ENCODE measurements around the gene BORCS8.

The BORCS8 gene

DNA sequence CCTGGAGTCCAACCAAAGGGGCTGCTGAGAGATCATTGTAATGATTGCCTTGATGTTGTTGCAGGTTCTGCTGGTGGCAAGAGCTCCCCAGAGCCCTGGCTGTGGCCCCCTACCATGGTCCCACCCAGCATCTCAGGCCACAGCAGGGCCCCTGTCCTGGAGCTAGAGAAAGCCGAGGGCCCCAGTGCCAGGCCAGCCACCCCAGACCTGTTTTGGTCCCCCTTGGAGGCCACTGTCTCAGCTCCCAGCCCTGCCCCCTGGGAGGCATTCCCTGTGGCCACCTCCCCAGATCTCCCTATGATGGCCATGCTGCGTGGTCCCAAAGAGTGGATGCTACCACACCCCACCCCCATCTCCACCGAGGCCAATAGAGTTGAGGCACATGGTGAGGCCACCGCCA is 35.3 kb upstream of the BORCS8 start:
- no peaks in the 10 kb centered on the region for H3K9me3 ChIP-seq (ENCODE audit: severe bottlenecking)
- DNase-seq (ENCODE audit: low spot score), result no peak
- no peak for ATAC-seq (ENCODE audit: low read depth)
- peaks cover 7% of the 10 kb centered on the region for H3K27me3 ChIP-seq (ENCODE audit: insufficient read depth, poor library complexity, severe bottlenecking)
- no peak overlapping the region for H3K27ac ChIP-seq (ENCODE audit: poor library complexity, severe bottlenecking)
- no peak overlapping the region for H3K4me3 ChIP-seq (ENCODE audit: severe bottlenecking)
- H3K36me3 ChIP-seq (ENCODE audit: low read depth), result no peaks in the 10 kb centered on the region
- H3K4me1 ChIP-seq (ENCODE audit: insufficient read depth, poor library complexity, severe bottlenecking), result no peaks in the 10 kb centered on the region
- TF ChIP-seq, protein P1, sequence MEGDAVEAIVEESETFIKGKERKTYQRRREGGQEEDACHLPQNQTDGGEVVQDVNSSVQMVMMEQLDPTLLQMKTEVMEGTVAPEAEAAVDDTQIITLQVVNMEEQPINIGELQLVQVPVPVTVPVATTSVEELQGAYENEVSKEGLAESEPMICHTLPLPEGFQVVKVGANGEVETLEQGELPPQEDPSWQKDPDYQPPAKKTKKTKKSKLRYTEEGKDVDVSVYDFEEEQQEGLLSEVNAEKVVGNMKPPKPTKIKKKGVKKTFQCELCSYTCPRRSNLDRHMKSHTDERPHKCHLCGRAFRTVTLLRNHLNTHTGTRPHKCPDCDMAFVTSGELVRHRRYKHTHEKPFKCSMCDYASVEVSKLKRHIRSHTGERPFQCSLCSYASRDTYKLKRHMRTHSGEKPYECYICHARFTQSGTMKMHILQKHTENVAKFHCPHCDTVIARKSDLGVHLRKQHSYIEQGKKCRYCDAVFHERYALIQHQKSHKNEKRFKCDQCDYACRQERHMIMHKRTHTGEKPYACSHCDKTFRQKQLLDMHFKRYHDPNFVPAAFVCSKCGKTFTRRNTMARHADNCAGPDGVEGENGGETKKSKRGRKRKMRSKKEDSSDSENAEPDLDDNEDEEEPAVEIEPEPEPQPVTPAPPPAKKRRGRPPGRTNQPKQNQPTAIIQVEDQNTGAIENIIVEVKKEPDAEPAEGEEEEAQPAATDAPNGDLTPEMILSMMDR (IDR thresholded peaks at IDR 0.05; ENCODE audit: poor library complexity, severe bottlenecking), result no peak

DNA sequence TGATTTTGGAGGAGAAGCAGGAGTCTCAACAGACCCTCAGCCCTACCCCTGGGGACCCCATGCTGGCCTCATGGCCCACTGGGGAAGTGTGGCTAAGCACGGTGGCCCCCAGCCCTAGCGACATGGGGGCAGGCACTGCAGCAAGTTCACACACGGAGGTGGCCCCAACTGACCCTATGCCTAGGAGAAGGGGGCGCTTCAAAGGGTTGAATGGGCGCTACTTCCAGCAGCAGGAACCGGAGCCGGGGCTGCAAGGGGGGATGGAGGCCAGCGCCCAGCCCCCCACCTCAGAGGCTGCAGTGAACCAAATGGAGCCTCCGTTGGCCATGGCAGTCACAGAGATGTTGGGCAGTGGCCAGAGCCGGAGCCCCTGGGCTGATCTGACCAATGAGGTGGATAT is 34.7 kb upstream of the BORCS8 start:
- Histone ChIP-seq H3K27ac (ENCODE audit: poor library complexity, severe bottlenecking) (no peak overlapping the region), H3K9me3 (ENCODE audit: severe bottlenecking) (no peaks in the 10 kb centered on the region), H3K36me3 (ENCODE audit: low read depth) (no peaks in the 10 kb centered on the region), H3K4me1 (ENCODE audit: insufficient read depth, poor library complexity, severe bottlenecking) (no peaks in the 10 kb centered on the region), H3K27me3 (ENCODE audit: insufficient read depth, poor library complexity, severe bottlenecking) (peaks cover 7% of the 10 kb centered on the region), H3K4me3 (ENCODE audit: severe bottlenecking) (no peak overlapping the region)
- DNase-seq (ENCODE audit: low spot score), result no peak
- no peak for ATAC-seq (ENCODE audit: low read depth)
- TF ChIP-seq, protein P1 (IDR thresholded peaks at IDR 0.05; ENCODE audit: poor library complexity, severe bottlenecking), result no peak

DNA sequence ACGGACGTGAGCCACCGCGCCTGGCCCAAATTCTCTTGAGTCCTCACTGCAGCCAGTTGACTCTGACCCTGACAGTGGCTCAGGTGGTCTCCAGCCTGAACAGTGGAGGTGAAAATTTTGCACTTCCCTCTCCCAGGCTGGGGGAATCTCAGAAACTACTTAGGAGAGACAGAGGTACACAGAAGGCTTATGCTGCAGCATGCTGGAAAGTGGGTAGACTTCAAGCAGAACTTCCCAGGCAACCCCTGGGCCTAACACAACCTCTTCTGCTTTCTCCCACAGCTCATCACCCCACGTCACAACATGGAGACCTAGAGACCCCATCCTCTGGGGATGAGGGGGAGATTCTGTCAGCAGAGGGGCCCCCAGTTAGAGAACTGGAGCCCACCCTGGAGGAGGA is 34.3 kb upstream of the BORCS8 start:
- Histone ChIP-seq H3K4me1 (ENCODE audit: insufficient read depth, poor library complexity, severe bottlenecking) (no peaks in the 10 kb centered on the region), H3K27me3 (ENCODE audit: insufficient read depth, poor library complexity, severe bottlenecking) (peaks cover 7% of the 10 kb centered on the region), H3K4me3 (ENCODE audit: severe bottlenecking) (no peak overlapping the region), H3K36me3 (ENCODE audit: low read depth) (no peaks in the 10 kb centered on the region), H3K27ac (ENCODE audit: poor library complexity, severe bottlenecking) (no peak overlapping the region), H3K9me3 (ENCODE audit: severe bottlenecking) (no peaks in the 10 kb centered on the region)
- DNase-seq (ENCODE audit: low spot score), result no peak
- ATAC-seq (ENCODE audit: low read depth), result no peak
- TF ChIP-seq, protein P1 (IDR thresholded peaks at IDR 0.05; ENCODE audit: poor library complexity, severe bottlenecking), result no peak

DNA sequence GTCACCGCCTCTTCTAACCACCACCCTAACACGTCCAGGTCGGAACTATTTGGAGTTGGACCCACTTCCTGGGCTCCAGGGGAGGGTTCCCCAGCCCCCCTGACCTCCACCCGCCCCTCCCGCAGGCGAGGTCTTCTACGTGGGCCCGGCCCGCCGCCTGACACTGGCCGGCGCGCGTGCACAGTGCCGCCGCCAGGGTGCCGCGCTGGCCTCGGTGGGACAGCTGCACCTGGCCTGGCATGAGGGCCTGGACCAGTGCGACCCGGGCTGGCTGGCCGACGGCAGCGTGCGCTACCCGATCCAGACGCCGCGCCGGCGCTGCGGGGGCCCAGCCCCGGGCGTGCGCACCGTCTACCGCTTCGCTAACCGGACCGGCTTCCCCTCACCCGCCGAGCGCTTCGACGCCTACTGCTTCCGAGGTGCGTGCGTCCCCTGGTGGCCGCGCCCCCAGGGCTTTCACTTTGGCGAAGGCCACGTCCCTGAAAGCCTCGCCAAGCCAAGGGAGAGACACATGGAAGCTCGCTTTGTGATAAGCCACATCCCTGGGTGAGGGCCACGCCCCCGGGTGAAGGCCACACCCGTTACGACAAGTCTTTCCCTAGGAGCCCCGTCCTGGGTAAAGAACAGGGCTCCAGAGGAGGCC is 33.0 kb upstream of the BORCS8 start:
- TF ChIP-seq, protein P1 (IDR thresholded peaks at IDR 0.05; ENCODE audit: poor library complexity, severe bottlenecking), result peak; percentile 79
- no peak for DNase-seq (ENCODE audit: low spot score)
- H3K27me3 ChIP-seq (ENCODE audit: insufficient read depth, poor library complexity, severe bottlenecking), result peaks cover 7% of the 10 kb centered on the region

DNA sequence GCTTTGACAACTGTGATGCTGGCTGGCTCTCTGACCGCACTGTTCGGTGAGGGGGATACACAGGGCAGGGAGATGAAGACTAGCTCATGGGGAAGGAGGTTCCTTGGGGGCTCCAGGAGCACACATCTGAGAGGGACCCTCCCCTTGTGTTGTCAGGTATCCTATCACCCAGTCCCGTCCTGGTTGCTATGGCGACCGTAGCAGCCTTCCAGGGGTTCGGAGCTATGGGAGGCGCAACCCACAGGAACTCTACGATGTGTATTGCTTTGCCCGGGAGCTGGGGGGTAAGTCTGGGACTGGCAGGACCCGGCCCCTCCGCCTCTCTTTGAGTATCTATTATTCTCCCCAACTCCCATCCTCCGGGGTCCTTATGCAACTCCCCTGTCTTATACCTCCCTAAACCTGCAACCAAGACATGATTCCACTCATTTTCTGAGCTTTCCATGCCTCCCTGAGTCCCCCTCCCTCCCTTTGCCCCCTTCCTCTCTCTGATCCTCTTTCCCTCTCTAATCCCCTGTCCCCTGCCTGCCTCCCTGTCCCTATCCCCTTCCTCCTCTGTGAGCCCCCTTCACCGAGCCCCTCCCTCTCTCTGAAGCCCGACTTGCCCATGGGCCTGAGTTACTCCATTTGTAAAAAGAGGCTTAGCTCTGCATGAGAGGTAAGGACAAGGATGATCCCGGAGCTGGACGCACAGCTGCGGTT is 32.3 kb upstream of the BORCS8 start:
- Histone ChIP-seq H3K27ac (ENCODE audit: poor library complexity, severe bottlenecking) (no peak overlapping the region), H3K9me3 (ENCODE audit: severe bottlenecking) (no peaks in the 10 kb centered on the region), H3K4me1 (ENCODE audit: insufficient read depth, poor library complexity, severe bottlenecking) (no peaks in the 10 kb centered on the region), H3K4me3 (ENCODE audit: severe bottlenecking) (no peak overlapping the region), H3K27me3 (ENCODE audit: insufficient read depth, poor library complexity, severe bottlenecking) (peaks cover 7% of the 10 kb centered on the region), H3K36me3 (ENCODE audit: low read depth) (no peaks in the 10 kb centered on the region)
- ATAC-seq (ENCODE audit: low read depth) (no peak; the same call in 2 of the 3 replicates), DNase-seq (ENCODE audit: low spot score) (no peak)
- TF ChIP-seq, protein P1 (IDR thresholded peaks at IDR 0.05; ENCODE audit: poor library complexity, severe bottlenecking), result no peak

More for the DNA sequence above, 33.0 kb upstream of the BORCS8 start:
- Histone ChIP-seq H3K27ac (ENCODE audit: poor library complexity, severe bottlenecking) (no peak overlapping the region), H3K4me1 (ENCODE audit: insufficient read depth, poor library complexity, severe bottlenecking) (no peaks in the 10 kb centered on the region), H3K9me3 (ENCODE audit: severe bottlenecking) (no peaks in the 10 kb centered on the region), H3K4me3 (ENCODE audit: severe bottlenecking) (peak overlapping the region; percentile 28), H3K36me3 (ENCODE audit: low read depth) (no peaks in the 10 kb centered on the region)
- peak; percentile 84 for ATAC-seq (ENCODE audit: low read depth)

All from RWPE2 (cell line).